SK-N-SH (cell line): ENCODE results near the gene FRMD5. TPM values are rescaled to one million over a fixed set of nuclear protein-coding genes. Genes with fewer than 3 reads are reported as not detected.

ENCODE experiments used
- CTCF ChIA-PET: fragments of 300-600, 350-600 bp; formaldehyde crosslinking; extraction: SDS; loops from one replicate; lab custom pipeline; 2021; lab: Yijun Ruan, JAX
- POLR2A ChIA-PET: fragments of 350-600 bp; sonication (Branson Sonifier 250); formaldehyde crosslinking; extraction: SDS; loops from one replicate; lab custom pipeline; 2020; ENCODE audit warnings: antibody characterized with exemption, inconsistent platforms; lab: Yijun Ruan, JAX
- DNase-seq: peaks from one replicate; pipeline ENCODE4 v3.0.0; 2012
- H2AFZ ChIP-seq: fragments of 200-600 bp; sonication (generic); 2 replicates; pipeline ENCODE4 v1.8.1; 2016; ENCODE audit warnings: antibody characterized with exemption, mild to moderate bottlenecking, low read depth
- H3F3A ChIP-seq: fragments of 200-600 bp; sonication (generic); replicated peaks from 2 replicates; pipeline ENCODE3; 2016; ENCODE audit warnings: antibody characterized with exemption, mild to moderate bottlenecking; ENCODE audit not compliant: insufficient read depth
- H3K27ac ChIP-seq, 2 experiments: fragments of 200-500 bp in 1 of 2; fragments of 200-600 bp in 1 of 2; sonication (Bioruptor generic) in 1 of 2; sonication (generic), shearing (Covaris generic) in 1 of 2; 2 replicates each; pipeline versions ENCODE4 v1.5.1 to v1.6.1; 2014 to 2016; ENCODE audit warnings: low read depth in 2 of 2, inconsistent platforms in 1 of 2, low read length in 1 of 2, mild to moderate bottlenecking in 1 of 2, mixed read lengths in 1 of 2
- H3K27me3 ChIP-seq: fragments of 200-600 bp; sonication (generic), shearing (Covaris generic); 2 replicates; pipeline ENCODE4 v1.6.1; 2016; ENCODE audit warnings: mixed run types; ENCODE audit not compliant: insufficient read depth
- H3K36me3 ChIP-seq, 2 experiments: fragments of 200-500 bp in 1 of 2; fragments of 200-600 bp in 1 of 2; sonication (Bioruptor generic) in 1 of 2; sonication (generic) in 1 of 2; replicated peaks in 1 of 2; 2 replicates each; pipeline versions ENCODE3 to v1.5.1; 2014 to 2016; ENCODE audit warnings: low read length in 1 of 2, mild to moderate bottlenecking in 1 of 2; ENCODE audit not compliant: insufficient read depth in 2 of 2, control insufficient read depth in 1 of 2
- H3K4me1 ChIP-seq, 2 experiments: fragments of 200-500 bp in 1 of 2; fragments of 200-600 bp in 1 of 2; sonication (Bioruptor generic) in 1 of 2; sonication (generic), shearing (Covaris generic) in 1 of 2; 2 replicates each; pipeline versions ENCODE4 v1.5.1 to v1.6.1; 2014 to 2016; ENCODE audit warnings: low read depth in 1 of 2, low read length in 1 of 2, mixed run types in 1 of 2; ENCODE audit not compliant: insufficient read depth in 2 of 2, control insufficient read depth in 1 of 2
- H3K4me2 ChIP-seq: fragments of 200-600 bp; sonication (generic), shearing (Covaris generic); 2 replicates; pipeline ENCODE4 v1.6.1; 2017; ENCODE audit warnings: mixed run types
- H3K4me3 ChIP-seq, 2 experiments: fragments of 200-500 bp in 1 of 2; fragments of 200-600 bp in 1 of 2; sonication (Bioruptor generic) in 1 of 2; sonication (generic), shearing (Covaris generic) in 1 of 2; 2 replicates each; pipeline versions ENCODE4 v1.5.1 to v1.8.1; 2014 to 2016; ENCODE audit warnings: low read depth in 2 of 2, inconsistent platforms in 1 of 2, low read length in 1 of 2, mild to moderate bottlenecking in 1 of 2, mixed read lengths in 1 of 2, moderate library complexity in 1 of 2
- H3K79me2 ChIP-seq: fragments of 200-600 bp; sonication (generic); 2 replicates; pipeline ENCODE4 v1.8.1; 2017; ENCODE audit warnings: mild to moderate bottlenecking; ENCODE audit not compliant: insufficient read depth
- H3K9ac ChIP-seq: fragments of 200-600 bp; sonication (generic); 2 replicates; pipeline ENCODE4 v1.6.1; 2017; ENCODE audit warnings: mixed run types
- H3K9me2 ChIP-seq: fragments of 200-600 bp; sonication (generic); 2 replicates; pipeline ENCODE4 v1.6.1; 2017; ENCODE audit warnings: mixed run types
- H3K9me3 ChIP-seq: fragments of 200-600 bp; sonication (generic); 2 replicates; pipeline ENCODE4 v1.6.1; 2017; ENCODE audit warnings: mixed run types, mild to moderate bottlenecking, moderate library complexity
- H4K20me1 ChIP-seq: fragments of 200-600 bp; sonication (generic); 2 replicates; pipeline ENCODE4 v1.6.1; 2017; ENCODE audit warnings: mild to moderate bottlenecking, mixed run types; ENCODE audit not compliant: insufficient read depth
- EP300 ChIP-seq, 2 experiments: IDR thresholded peaks; 2 replicates each; pipeline versions ENCODE4 v1.4.0 to v1.6.1; 2012; ENCODE audit warnings: borderline replicate concordance in 1 of 2, low read depth in 1 of 2, low read length in 1 of 2
- EZH2phosphoT487 ChIP-seq: fragments of 200-600 bp; sonication (generic); IDR thresholded peaks from 2 replicates; pipeline ENCODE4 v1.6.1; 2017; ENCODE audit warnings: low read depth, mixed run types, mild to moderate bottlenecking, antibody characterized with exemption, moderate library complexity, borderline replicate concordance
- FOSL2 ChIP-seq: IDR thresholded peaks from 2 replicates; pipeline ENCODE4 v1.4.0; 2012; ENCODE audit warnings: low read depth, mild to moderate bottlenecking, moderate library complexity, borderline replicate concordance
- FOXJ3 ChIP-seq: sonication (generic); formaldehyde crosslinking; IDR thresholded peaks from 2 replicates; pipeline ENCODE4 v1.5.1; 2020; ENCODE audit warnings: mild to moderate bottlenecking, missing genetic modification reagents
- GATA2 ChIP-seq: sonication (generic); formaldehyde crosslinking; IDR thresholded peaks from 2 replicates; pipeline ENCODE4 v1.5.0; 2020; ENCODE audit warnings: mild to moderate bottlenecking, missing genetic modification reagents
- JUND ChIP-seq: IDR thresholded peaks from 2 replicates; pipeline ENCODE4 v1.4.0; 2012
- MEF2A ChIP-seq: IDR thresholded peaks from 2 replicates; pipeline ENCODE4 v1.4.0; 2012; ENCODE audit warnings: low read depth, borderline replicate concordance
- NFIC ChIP-seq: IDR thresholded peaks from 2 replicates; pipeline ENCODE4 v1.4.0; 2012; ENCODE audit warnings: borderline replicate concordance
- RCOR1 ChIP-seq: fragments of 150-350 bp; IDR thresholded peaks from 2 replicates; pipeline ENCODE4 v1.6.1; 2017; ENCODE audit warnings: antibody characterized with exemption, low read length
- RFX5 ChIP-seq: IDR thresholded peaks from 2 replicates; pipeline ENCODE4 v1.6.1; 2012; ENCODE audit warnings: mild to moderate bottlenecking, improper control_type of control experiment, low read length
- TCF12 ChIP-seq: IDR thresholded peaks from 2 replicates; pipeline ENCODE4 v1.4.0; 2012
- TEAD4 ChIP-seq: IDR thresholded peaks from 2 replicates; pipeline ENCODE4 v1.4.0; 2012; ENCODE audit warnings: mild to moderate bottlenecking, borderline replicate concordance; ENCODE audit not compliant: insufficient read depth
- WGBS: methylation state at CpG from one replicate; pipeline ENCODE4 v1.1.6; 2017; ENCODE audit warnings: low lambda C conversion rate; 5-methylcytosine and 5-hydroxymethylcytosine counted together
- polyA plus RNA-seq, 3 experiments: library from polyadenylated mRNA; depleted of rRNA; stranded (reverse); fragments of >200 nt; gene quantifications; 2 replicates each; pipeline ENCODE4 v1.2.3, GENCODE V29; 2012
- TF ChIP-seq, protein P1 (sequence below): IDR thresholded peaks from 2 replicates; pipeline ENCODE4 v1.4.0; 2012; ENCODE audit warnings: low read depth, borderline replicate concordance
- TF ChIP-seq, protein P2 (sequence below): IDR thresholded peaks from 2 replicates; pipeline ENCODE4 v1.4.0; 2012; ENCODE audit warnings: low read depth
- TF ChIP-seq, protein P3 (sequence below): fragments of 150-350 bp; IDR thresholded peaks from 2 replicates; pipeline ENCODE4 v1.6.1; 2017; ENCODE audit warnings: antibody characterized with exemption, low read length, low read depth, borderline replicate concordance
- TF ChIP-seq, protein P4 (sequence below): fragments of 150-350 bp; IDR thresholded peaks from 2 replicates; pipeline ENCODE4 v1.6.1; 2016; ENCODE audit warnings: mild to moderate bottlenecking, low read depth, low read length
- TF ChIP-seq, protein P5 (sequence below): IDR thresholded peaks from 2 replicates; pipeline ENCODE4; 2012

Gene FRMD5
- polyA plus RNA-seq, 1 of the 3 experiments (the other 2 are of a cell fraction): 24.8 TPM

DNA sequence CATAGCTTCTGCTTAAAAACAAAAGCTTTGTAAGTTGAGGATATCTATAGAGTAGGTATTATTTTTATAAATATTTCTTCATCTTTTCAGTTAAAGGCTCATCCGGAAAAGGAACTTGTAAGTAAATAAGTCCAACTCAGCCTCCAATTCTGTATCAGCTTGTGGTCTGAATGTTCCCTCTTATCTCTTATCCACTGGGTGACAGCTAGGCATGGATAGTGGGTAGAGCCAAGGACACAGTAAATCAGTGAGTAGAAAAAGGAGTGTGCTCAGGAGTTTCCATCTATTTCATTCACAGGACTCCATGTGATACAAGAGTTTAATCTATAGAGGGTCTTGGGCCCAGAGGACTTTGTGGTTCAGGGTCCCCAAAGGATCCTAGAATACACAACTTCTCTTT lies 50.9 kb downstream of the FRMD5 start (continued):
- TF ChIP-seq JUND: no peak
- no peak for TF ChIP-seq EZH2phosphoT487
- TF ChIP-seq GATA2 (CRISPR knock-in tag): no peak
- TF ChIP-seq, protein P1, sequence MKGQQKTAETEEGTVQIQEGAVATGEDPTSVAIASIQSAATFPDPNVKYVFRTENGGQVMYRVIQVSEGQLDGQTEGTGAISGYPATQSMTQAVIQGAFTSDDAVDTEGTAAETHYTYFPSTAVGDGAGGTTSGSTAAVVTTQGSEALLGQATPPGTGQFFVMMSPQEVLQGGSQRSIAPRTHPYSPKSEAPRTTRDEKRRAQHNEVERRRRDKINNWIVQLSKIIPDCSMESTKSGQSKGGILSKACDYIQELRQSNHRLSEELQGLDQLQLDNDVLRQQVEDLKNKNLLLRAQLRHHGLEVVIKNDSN: no peak

DNA sequence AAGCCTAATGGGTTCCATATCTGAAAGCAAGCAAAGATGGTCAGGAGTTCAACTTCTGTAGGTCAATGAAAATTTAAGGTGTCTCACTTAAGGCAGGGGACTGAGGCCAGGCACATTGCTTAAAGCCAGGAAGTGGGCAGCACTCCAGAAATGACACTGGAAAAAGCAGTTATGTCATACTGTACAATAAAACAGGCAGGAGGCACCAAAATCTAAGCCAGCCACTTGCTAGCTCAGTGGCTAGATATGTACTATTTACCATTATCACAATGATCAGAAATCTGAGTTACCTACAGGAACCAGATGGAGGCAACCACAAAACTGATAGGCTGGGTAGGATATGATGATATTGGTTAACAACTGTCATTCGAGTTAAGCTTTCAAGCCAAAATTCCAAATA lies 57.3 kb downstream of the FRMD5 start:
- TF ChIP-seq TEAD4: 0 out of 2 replicates have a peak, but pooled peaks have one; percentile 6
- peak; percentile 74 for TF ChIP-seq TCF12
- peak in 1 of 2 experiments; percentile 44; a peak in 1 of 4 replicates for TF ChIP-seq EP300 (IDR thresholded peaks at IDR 0.05; ENCODE audit: borderline replicate concordance in 1 of 2, low read depth in 1 of 2, low read length in 1 of 2)
- TF ChIP-seq, protein P2, sequence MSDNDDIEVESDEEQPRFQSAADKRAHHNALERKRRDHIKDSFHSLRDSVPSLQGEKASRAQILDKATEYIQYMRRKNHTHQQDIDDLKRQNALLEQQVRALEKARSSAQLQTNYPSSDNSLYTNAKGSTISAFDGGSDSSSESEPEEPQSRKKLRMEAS: no peak
- TF ChIP-seq RCOR1: no peak
- TF ChIP-seq, protein P3, sequence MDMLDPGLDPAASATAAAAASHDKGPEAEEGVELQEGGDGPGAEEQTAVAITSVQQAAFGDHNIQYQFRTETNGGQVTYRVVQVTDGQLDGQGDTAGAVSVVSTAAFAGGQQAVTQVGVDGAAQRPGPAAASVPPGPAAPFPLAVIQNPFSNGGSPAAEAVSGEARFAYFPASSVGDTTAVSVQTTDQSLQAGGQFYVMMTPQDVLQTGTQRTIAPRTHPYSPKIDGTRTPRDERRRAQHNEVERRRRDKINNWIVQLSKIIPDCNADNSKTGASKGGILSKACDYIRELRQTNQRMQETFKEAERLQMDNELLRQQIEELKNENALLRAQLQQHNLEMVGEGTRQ: no peak
- peak; percentile 55; the same call in 1 of the 2 replicates for TF ChIP-seq NFIC
- no peak overlapping the region for H3K4me3 ChIP-seq
- H3K36me3 ChIP-seq: peaks cover 0 to 4% of the 10 kb centered on the region in 2 experiments
- H3K9ac ChIP-seq: no peak overlapping the region
- CTCF ChIA-PET: interaction anchor here (1.1 kb wide), 1 partner anchor 9 kb away, joined by 3 read pairs; no protein-coding TSS in a partner anchor
- no peaks in the 10 kb centered on the region; the same call in 1 of the 2 replicates for H4K20me1 ChIP-seq
- peak; percentile 30 for DNase-seq
- H3K27me3 ChIP-seq: no peaks in the 10 kb centered on the region
- H3K9me2 ChIP-seq: no peaks in the 10 kb centered on the region
- POLR2A ChIA-PET: interaction anchor here (0.6 kb wide), 1 partner anchor 16 kb away, joined by 4 read pairs; no protein-coding TSS in a partner anchor
- H2AFZ ChIP-seq: no peak overlapping the region
- no peaks in the 10 kb centered on the region for H3K9me3 ChIP-seq
- no peak overlapping the region; the same call in 1 of the 2 replicates for H3K4me2 ChIP-seq
- peaks cover 0 to 10% of the 10 kb centered on the region in 2 experiments; a peak in 2 of 4 replicates for H3K4me1 ChIP-seq
- peak overlapping the region in 1 of 2 experiments; percentile 31; a peak in 1 of 4 replicates for H3K27ac ChIP-seq
- peaks cover 10% of the 10 kb centered on the region for H3F3A ChIP-seq
- 43% methylated on average over 1 of the region's 1 CpG for WGBS
- peaks cover 79% of the 10 kb centered on the region for H3K79me2 ChIP-seq

DNA sequence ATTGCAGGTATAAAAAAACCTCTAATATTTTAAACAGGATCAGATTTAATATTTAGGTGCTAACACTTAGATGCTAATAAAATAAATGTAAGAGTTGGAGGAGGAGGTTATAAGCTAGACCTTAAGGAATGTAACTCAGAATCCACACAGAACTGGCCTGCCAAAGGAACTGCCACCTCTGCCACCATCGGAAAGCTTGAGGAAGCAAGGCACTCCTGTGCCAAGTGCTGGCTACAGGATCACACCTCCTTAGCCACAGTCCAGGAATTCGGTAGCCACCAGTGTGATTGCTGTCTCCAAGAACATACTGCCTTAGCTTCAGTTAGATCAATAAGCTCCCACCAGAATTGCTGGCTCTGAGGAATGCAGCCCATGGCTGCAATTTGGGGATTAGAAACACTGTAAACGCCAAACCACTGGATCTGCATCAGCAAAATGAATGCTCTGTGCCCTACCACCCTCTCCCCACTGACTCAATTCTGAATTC lies 58.0 kb downstream of the FRMD5 start:
- WGBS: 81% methylated on average over 3 of the region's 3 CpGs
- DNase-seq: no peak
- Histone ChIP-seq H3F3A (peaks cover 10% of the 10 kb centered on the region), H3K4me1 (peaks cover 0 to 10% of the 10 kb centered on the region in 2 experiments; a peak in 2 of 4 replicates), H3K27me3 (no peaks in the 10 kb centered on the region), H3K79me2 (peaks cover 83% of the 10 kb centered on the region), H3K9ac (no peak overlapping the region), H2AFZ (no peak overlapping the region), H4K20me1 (no peaks in the 10 kb centered on the region; the same call in 1 of the 2 replicates), H3K36me3 (peaks cover 0 to 4% of the 10 kb centered on the region in 2 experiments), H3K4me2 (no peak overlapping the region), H3K4me3 (no peak overlapping the region), H3K27ac (no peak overlapping the region), H3K9me2 (no peaks in the 10 kb centered on the region), H3K9me3 (no peaks in the 10 kb centered on the region)
- ChIA-PET CTCF (interaction anchor here (2.0 kb wide), 1 partner anchor 83 kb away, joined by 5 read pairs; no protein-coding TSS in a partner anchor), POLR2A (no interaction called here)
- TF ChIP-seq RFX5 (no peak), TEAD4 (no peak), MEF2A (no peak), FOXJ3 (CRISPR knock-in tag) (no peak), FOSL2 (no peak), EP300 (IDR thresholded peaks at IDR 0.05; ENCODE audit: borderline replicate concordance in 1 of 2, low read depth in 1 of 2, low read length in 1 of 2) (no peak), RCOR1 (no peak)
- TF ChIP-seq, protein P2: no peak
- TF ChIP-seq, protein P3: no peak
- TF ChIP-seq, protein P4, sequence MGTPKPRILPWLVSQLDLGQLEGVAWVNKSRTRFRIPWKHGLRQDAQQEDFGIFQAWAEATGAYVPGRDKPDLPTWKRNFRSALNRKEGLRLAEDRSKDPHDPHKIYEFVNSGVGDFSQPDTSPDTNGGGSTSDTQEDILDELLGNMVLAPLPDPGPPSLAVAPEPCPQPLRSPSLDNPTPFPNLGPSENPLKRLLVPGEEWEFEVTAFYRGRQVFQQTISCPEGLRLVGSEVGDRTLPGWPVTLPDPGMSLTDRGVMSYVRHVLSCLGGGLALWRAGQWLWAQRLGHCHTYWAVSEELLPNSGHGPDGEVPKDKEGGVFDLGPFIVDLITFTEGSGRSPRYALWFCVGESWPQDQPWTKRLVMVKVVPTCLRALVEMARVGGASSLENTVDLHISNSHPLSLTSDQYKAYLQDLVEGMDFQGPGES: no peak
- TF ChIP-seq, protein P5, sequence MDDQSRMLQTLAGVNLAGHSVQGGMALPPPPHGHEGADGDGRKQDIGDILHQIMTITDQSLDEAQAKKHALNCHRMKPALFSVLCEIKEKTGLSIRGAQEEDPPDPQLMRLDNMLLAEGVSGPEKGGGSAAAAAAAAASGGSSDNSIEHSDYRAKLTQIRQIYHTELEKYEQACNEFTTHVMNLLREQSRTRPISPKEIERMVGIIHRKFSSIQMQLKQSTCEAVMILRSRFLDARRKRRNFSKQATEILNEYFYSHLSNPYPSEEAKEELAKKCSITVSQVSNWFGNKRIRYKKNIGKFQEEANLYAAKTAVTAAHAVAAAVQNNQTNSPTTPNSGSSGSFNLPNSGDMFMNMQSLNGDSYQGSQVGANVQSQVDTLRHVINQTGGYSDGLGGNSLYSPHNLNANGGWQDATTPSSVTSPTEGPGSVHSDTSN: no peak
- TF ChIP-seq, protein P1: no peak
